ENCODE results near the gene TTLL12. TPM values are rescaled to one million over a fixed set of nuclear protein-coding genes. Genes with fewer than 3 reads are reported as not detected.
"Not testable (repeated sequence)": the region's sequence is repeated elsewhere in the genome, so short reads cannot be mapped to it uniquely, and the experiment has no call there.

Gene TTLL12
- polyA plus RNA-seq, 2 of the 4 experiments (the other 2 are of a cell fraction), result 8.6 to 18.7 TPM

DNA sequence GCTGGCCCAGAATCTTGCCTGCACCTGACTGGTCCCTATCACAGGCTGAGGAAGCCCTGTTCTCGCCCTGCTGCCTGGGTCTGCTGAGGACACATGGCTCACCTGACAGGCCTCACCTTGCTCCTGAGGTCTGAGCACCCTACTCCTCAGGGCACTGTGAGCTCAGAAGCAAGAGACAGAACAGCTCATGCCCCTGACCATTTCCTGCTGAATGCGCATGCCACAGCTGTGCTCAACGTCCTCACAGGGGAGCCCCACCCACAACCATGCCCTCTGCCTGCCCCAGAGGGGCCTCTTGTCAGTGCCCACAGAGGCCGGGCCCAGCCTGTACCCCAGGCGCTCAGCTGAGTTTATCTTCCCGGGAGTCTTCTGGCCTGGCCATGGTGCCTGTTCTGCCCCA, 38.4 kb downstream of the TTLL12 start (continued):
- TF ChIP-seq, protein P1, sequence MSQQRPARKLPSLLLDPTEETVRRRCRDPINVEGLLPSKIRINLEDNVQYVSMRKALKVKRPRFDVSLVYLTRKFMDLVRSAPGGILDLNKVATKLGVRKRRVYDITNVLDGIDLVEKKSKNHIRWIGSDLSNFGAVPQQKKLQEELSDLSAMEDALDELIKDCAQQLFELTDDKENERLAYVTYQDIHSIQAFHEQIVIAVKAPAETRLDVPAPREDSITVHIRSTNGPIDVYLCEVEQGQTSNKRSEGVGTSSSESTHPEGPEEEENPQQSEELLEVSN (IDR thresholded peaks at IDR 0.05; ENCODE audit: borderline replicate concordance, low read depth), result no peak
- TF ChIP-seq MAFK (IDR thresholded peaks at IDR 0.05; ENCODE audit: partially characterized antibody) (no peak), JUNB (IDR thresholded peaks at IDR 0.05) (no peak), GATA3 (IDR thresholded peaks at IDR 0.05; ENCODE audit: borderline replicate concordance) (no peak), PHF8 (IDR thresholded peaks at IDR 0.05; ENCODE audit: borderline replicate concordance, low read depth) (no peak)

DNA sequence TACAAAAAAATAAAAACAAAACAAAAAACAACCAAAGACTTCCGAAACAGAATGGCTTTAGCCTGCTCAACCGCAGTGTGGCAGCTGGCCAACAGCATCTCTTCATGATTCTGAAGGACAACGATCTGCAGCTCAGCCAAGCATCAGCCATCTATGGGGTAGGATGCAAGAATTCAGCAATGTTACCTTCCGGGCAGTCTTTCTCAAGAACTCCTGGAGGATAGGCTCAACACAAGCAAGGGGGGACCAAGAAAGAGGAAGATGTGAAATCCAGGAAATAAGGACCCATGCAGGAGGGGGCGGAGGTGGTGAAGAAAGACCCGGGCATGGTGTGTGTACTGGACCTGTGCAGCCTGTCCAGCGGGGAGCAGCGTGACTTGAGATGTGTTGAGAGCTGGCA, 39.1 kb downstream of the TTLL12 start:
- TF ChIP-seq, protein P2, sequence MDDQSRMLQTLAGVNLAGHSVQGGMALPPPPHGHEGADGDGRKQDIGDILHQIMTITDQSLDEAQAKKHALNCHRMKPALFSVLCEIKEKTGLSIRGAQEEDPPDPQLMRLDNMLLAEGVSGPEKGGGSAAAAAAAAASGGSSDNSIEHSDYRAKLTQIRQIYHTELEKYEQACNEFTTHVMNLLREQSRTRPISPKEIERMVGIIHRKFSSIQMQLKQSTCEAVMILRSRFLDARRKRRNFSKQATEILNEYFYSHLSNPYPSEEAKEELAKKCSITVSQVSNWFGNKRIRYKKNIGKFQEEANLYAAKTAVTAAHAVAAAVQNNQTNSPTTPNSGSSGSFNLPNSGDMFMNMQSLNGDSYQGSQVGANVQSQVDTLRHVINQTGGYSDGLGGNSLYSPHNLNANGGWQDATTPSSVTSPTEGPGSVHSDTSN (IDR thresholded peaks at IDR 0.05), result no peak
- TF ChIP-seq RNF2 (IDR thresholded peaks at IDR 0.05; ENCODE audit: borderline replicate concordance, low read depth) (no peak), HEYL (CRISPR knock-in tag; IDR thresholded peaks at IDR 0.05) (no peak), HOXB13 (CRISPR knock-in tag; IDR thresholded peaks at IDR 0.05; ENCODE audit: low read depth) (no peak), EHF (CRISPR knock-in tag; IDR thresholded peaks at IDR 0.05) (no peak), MAZ (IDR thresholded peaks at IDR 0.05; ENCODE audit: borderline replicate concordance, low read depth, low read length) (no peak), SREBF2 (IDR thresholded peaks at IDR 0.05) (no peak), EP300 (IDR thresholded peaks at IDR 0.05) (no peak), NPAS2 (CRISPR knock-in tag; IDR thresholded peaks at IDR 0.05; ENCODE audit: borderline replicate concordance) (no peak), JUN (IDR thresholded peaks at IDR 0.05) (no peak), PHF8 (IDR thresholded peaks at IDR 0.05; ENCODE audit: borderline replicate concordance, low read depth) (no peak), ZNF302 (CRISPR knock-in tag; IDR thresholded peaks at IDR 0.05) (no peak), KDM5A (IDR thresholded peaks at IDR 0.05) (no peak), RFX5 (IDR thresholded peaks at IDR 0.05) (no peak), FOSL2 (IDR thresholded peaks at IDR 0.05) (no peak), FOSL2 (CRISPR knock-in tag; IDR thresholded peaks at IDR 0.05) (no peak), TFCP2L1 (CRISPR knock-in tag; IDR thresholded peaks at IDR 0.05) (no peak)
- TF ChIP-seq, protein P3, sequence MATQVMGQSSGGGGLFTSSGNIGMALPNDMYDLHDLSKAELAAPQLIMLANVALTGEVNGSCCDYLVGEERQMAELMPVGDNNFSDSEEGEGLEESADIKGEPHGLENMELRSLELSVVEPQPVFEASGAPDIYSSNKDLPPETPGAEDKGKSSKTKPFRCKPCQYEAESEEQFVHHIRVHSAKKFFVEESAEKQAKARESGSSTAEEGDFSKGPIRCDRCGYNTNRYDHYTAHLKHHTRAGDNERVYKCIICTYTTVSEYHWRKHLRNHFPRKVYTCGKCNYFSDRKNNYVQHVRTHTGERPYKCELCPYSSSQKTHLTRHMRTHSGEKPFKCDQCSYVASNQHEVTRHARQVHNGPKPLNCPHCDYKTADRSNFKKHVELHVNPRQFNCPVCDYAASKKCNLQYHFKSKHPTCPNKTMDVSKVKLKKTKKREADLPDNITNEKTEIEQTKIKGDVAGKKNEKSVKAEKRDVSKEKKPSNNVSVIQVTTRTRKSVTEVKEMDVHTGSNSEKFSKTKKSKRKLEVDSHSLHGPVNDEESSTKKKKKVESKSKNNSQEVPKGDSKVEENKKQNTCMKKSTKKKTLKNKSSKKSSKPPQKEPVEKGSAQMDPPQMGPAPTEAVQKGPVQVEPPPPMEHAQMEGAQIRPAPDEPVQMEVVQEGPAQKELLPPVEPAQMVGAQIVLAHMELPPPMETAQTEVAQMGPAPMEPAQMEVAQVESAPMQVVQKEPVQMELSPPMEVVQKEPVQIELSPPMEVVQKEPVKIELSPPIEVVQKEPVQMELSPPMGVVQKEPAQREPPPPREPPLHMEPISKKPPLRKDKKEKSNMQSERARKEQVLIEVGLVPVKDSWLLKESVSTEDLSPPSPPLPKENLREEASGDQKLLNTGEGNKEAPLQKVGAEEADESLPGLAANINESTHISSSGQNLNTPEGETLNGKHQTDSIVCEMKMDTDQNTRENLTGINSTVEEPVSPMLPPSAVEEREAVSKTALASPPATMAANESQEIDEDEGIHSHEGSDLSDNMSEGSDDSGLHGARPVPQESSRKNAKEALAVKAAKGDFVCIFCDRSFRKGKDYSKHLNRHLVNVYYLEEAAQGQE (IDR thresholded peaks at IDR 0.05), result no peak
- TF ChIP-seq, protein P4, sequence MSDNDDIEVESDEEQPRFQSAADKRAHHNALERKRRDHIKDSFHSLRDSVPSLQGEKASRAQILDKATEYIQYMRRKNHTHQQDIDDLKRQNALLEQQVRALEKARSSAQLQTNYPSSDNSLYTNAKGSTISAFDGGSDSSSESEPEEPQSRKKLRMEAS (IDR thresholded peaks at IDR 0.05), result no peak
- no peak overlapping the region for H3K4me2 ChIP-seq
- H3K4me3 ChIP-seq, result no peak overlapping the region
- DNase-seq (ENCODE audit: low read depth in 1 of 2, low spot score in 1 of 2) (no peak), ATAC-seq (no peak), FAIRE-seq (no peak)
- POLR2A ChIA-PET, result interaction anchor here (0.8 kb wide), 1 partner anchor 39 kb away, joined by 7 read pairs; no protein-coding TSS in a partner anchor
- no peaks in the 10 kb centered on the region for H3K9me3 ChIP-seq
- CTCF ChIA-PET, result no interaction called here
- peaks cover 6% of the 10 kb centered on the region; the same call in 1 of the 3 replicates for H3K4me1 ChIP-seq
- H3K27ac ChIP-seq, result no peak overlapping the region
- WGBS (ENCODE audit: missing lambda C conversion rate), result 81% methylated on average over 8 of the region's 8 CpGs

- 88% methylated on average over 15 of the region's 15 CpGs for WGBS (ENCODE audit: missing lambda C conversion rate)
- CTCF ChIA-PET, result interaction anchor here (0.6 kb wide), 1 partner anchor 117 kb away, joined by 4 read pairs; no protein-coding TSS in a partner anchor
- H3K9me3 ChIP-seq; DNase-seq (ENCODE audit: low read depth in 1 of 2, low spot score in 1 of 2); H3K4me1 ChIP-seq; POLR2A ChIA-PET; H3K4me3 ChIP-seq; FAIRE-seq; H3K27ac ChIP-seq; H3K4me2 ChIP-seq; ATAC-seq: not testable (repeated sequence)
Observed at GRCh38 chr22:43146332-43146731, 40.6 kb downstream of the TTLL12 start.

DNA sequence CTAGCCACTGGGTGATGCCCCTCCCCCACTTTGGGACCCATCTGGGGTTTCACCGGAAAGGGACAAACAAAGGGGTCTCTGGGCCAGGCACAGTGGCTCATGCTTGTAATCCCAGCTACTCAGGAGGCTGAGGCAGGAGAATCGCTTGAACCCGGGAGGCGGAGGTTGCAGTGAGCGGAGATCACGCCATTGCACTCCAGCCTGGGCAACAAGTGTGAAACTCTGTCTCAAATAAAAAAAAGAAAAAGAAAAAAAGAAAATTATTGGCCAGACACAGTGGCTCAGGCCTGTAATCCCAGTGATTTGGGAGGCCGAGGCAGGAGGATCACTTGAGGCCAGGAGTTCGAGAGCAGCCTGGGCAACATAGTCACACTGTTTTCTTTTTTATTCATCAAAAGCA, 41.6 kb downstream of the TTLL12 start:
- POLR2A ChIA-PET, result interaction anchor here (0.6 kb wide), 1 partner anchor 20 kb away, joined by 3 read pairs; no protein-coding TSS in a partner anchor

More for the DNA sequence above, 41.6 kb downstream of the TTLL12 start:
- not testable (repeated sequence) for DNase-seq (ENCODE audit: low read depth in 1 of 2, low spot score in 1 of 2); H3K9me3 ChIP-seq; H3K27ac ChIP-seq; H3K4me3 ChIP-seq; FAIRE-seq; ATAC-seq; H3K4me1 ChIP-seq; H3K4me2 ChIP-seq
- CTCF ChIA-PET, result interaction anchor here (0.5 kb wide), 1 partner anchor 507 kb away, joined by 4 read pairs; no protein-coding TSS in a partner anchor
- 88% methylated on average over 8 of the region's 8 CpGs for WGBS (ENCODE audit: missing lambda C conversion rate)
